GM23338 (cell line): ENCODE results near the gene DIP2C. TPM values are rescaled to one million over a fixed set of nuclear protein-coding genes. Genes with fewer than 3 reads are reported as not detected.

Source experiments
- ATAC-seq: fragments of 200-7000 bp; cut with Tn5 transposase; 3 replicates; pipeline ENCODE4 v1.9.1; 2020
- DNase-seq: peaks from one replicate; pipeline ENCODE4 v3.0.0-alpha.2; 2015; ENCODE audit warnings: low spot score
- H2AFZ ChIP-seq: fragments of 200-600 bp; sonication (generic); 2 replicates; pipeline ENCODE4 v1.8.0; 2016; ENCODE audit warnings: antibody characterized with exemption, mild to moderate bottlenecking, moderate library complexity
- H3F3A ChIP-seq: fragments of 200-600 bp; sonication (generic); replicated peaks from 2 replicates; pipeline ENCODE4 v1.8.0; 2017; ENCODE audit warnings: antibody characterized with exemption, mixed run types, low read depth
- H3K27ac ChIP-seq: fragments of 200-600 bp; sonication (generic); 2 replicates; pipeline ENCODE4 v1.6.1; 2016; ENCODE audit warnings: low read depth
- H3K27me3 ChIP-seq: fragments of 200-600 bp; sonication (generic); 2 replicates; pipeline ENCODE4 v1.8.0; 2016; ENCODE audit warnings: mild to moderate bottlenecking, mixed run types, moderate library complexity; ENCODE audit not compliant: insufficient read depth
- H3K36me3 ChIP-seq: fragments of 200-600 bp; sonication (generic); 2 replicates; pipeline ENCODE4 v1.8.0; 2016; ENCODE audit warnings: mild to moderate bottlenecking; ENCODE audit not compliant: insufficient read depth
- H3K4me1 ChIP-seq: fragments of 200-600 bp; sonication (generic); 2 replicates; pipeline ENCODE4 v1.8.0; 2016; ENCODE audit warnings: mild to moderate bottlenecking, moderate library complexity; ENCODE audit not compliant: insufficient read depth
- H3K4me2 ChIP-seq: fragments of 200-600 bp; sonication (generic); 2 replicates; pipeline ENCODE4 v1.7.1; 2017; ENCODE audit warnings: mixed run types
- H3K4me3 ChIP-seq: fragments of 200-600 bp; sonication (generic); 2 replicates; pipeline ENCODE4 v1.6.1; 2016; ENCODE audit warnings: mixed run types
- H3K79me2 ChIP-seq: fragments of 200-600 bp; sonication (generic); replicated peaks from 2 replicates; pipeline ENCODE4 v1.8.0; 2017; ENCODE audit warnings: mild to moderate bottlenecking; ENCODE audit not compliant: insufficient read depth
- H3K9me2 ChIP-seq: fragments of 200-600 bp; sonication (generic); 2 replicates; pipeline ENCODE4 v1.8.0; 2017; ENCODE audit not compliant: insufficient read depth
- H4K20me1 ChIP-seq: fragments of 200-600 bp; sonication (generic); replicated peaks from 2 replicates; pipeline ENCODE4 v1.8.0; 2017; ENCODE audit warnings: mild to moderate bottlenecking; ENCODE audit not compliant: insufficient read depth
- H3K27ac Mint-ChIP-seq: 2 replicates; pipeline ENCODE4 v1.8.0; 2020; ENCODE audit warnings: inconsistent platforms, mild to moderate bottlenecking, moderate library complexity, mixed read lengths
- H3K27me3 Mint-ChIP-seq: 3 replicates; pipeline ENCODE4 v1.8.0; 2022; ENCODE audit warnings: low read depth, mild to moderate bottlenecking, moderate library complexity, mixed read lengths, inconsistent platforms; ENCODE audit not compliant: insufficient read depth, poor library complexity
- H3K36me3 Mint-ChIP-seq: 3 replicates; pipeline ENCODE4 v1.8.0; 2021; ENCODE audit warnings: low read depth, mild to moderate bottlenecking, inconsistent platforms, moderate library complexity, mixed read lengths
- H3K4me1 Mint-ChIP-seq: 3 replicates; pipeline ENCODE4 v1.8.0; 2020; ENCODE audit warnings: mild to moderate bottlenecking, inconsistent platforms, mixed read lengths
- H3K4me3 Mint-ChIP-seq: 3 replicates; pipeline ENCODE4 v1.8.0; 2021; ENCODE audit warnings: moderate library complexity, mild to moderate bottlenecking, inconsistent platforms, mixed read lengths
- H3K9me3 Mint-ChIP-seq: 3 replicates; pipeline ENCODE4 v1.8.0; 2020; ENCODE audit warnings: moderate library complexity, mild to moderate bottlenecking, inconsistent platforms, mixed read lengths
- CREB1 ChIP-seq: fragments of 250-450 bp; sonication (Bioruptor Pico); IDR thresholded peaks from 2 replicates; pipeline ENCODE4 v1.5.0; 2020; ENCODE audit warnings: low read depth, mild to moderate bottlenecking, moderate library complexity
- EZH2 ChIP-seq: fragments of 200-600 bp; sonication (generic); IDR thresholded peaks from one replicate; pipeline ENCODE4 v1.8.0; 2017; ENCODE audit warnings: antibody characterized with exemption, mild to moderate bottlenecking, low read depth; ENCODE audit not compliant: unreplicated experiment
- EZH2phosphoT487 ChIP-seq: fragments of 200-600 bp; sonication (generic); IDR thresholded peaks from one replicate; pipeline ENCODE4 v1.8.1; 2018; ENCODE audit warnings: antibody characterized with exemption; ENCODE audit not compliant: unreplicated experiment
- JUNB ChIP-seq: IDR thresholded peaks from one replicate; pipeline ENCODE4 v1.6.1; 2016; ENCODE audit warnings: antibody characterized with exemption; ENCODE audit not compliant: unreplicated experiment
- NANOG ChIP-seq: IDR thresholded peaks from 2 replicates; pipeline ENCODE4 v1.6.1; 2016; ENCODE audit warnings: antibody characterized with exemption, borderline replicate concordance
- POLR2AphosphoS5 ChIP-seq: IDR thresholded peaks from 2 replicates; pipeline ENCODE4 v1.6.1; 2016; ENCODE audit warnings: antibody characterized with exemption, low read depth
- STAT1 ChIP-seq: IDR thresholded peaks from one replicate; pipeline ENCODE4 v1.6.1; 2016; ENCODE audit warnings: antibody characterized with exemption; ENCODE audit not compliant: unreplicated experiment
- ZNF114 ChIP-seq: fragments of 250-450 bp; sonication (Bioruptor Pico); IDR thresholded peaks from 2 replicates; pipeline ENCODE4 v1.5.0; 2020; ENCODE audit warnings: mild to moderate bottlenecking, moderate library complexity
- ZNF331 ChIP-seq: fragments of 250-450 bp; sonication (Bioruptor Pico); IDR thresholded peaks from 2 replicates; pipeline ENCODE4 v1.5.0; 2020; ENCODE audit warnings: low read depth, mild to moderate bottlenecking, moderate library complexity
- polyA plus RNA-seq: library from polyadenylated mRNA; unstranded; fragments of >200 nt; fragmentation: Nextera tagmentation; extraction: Ambion mirVana; gene quantifications from 2 replicates; pipeline ENCODE4 v1.2.1, GENCODE V29; 2016
- total RNA-seq: library from RNA; depleted of rRNA; stranded (reverse); fragments of >200 nt; shearing (Covaris generic); gene quantifications from 2 replicates; pipeline ENCODE4 v1.2.3, GENCODE V29; 2014
- TF ChIP-seq, protein P1 (sequence below), 2 experiments: fragments of 200-600 bp in 1 of 2; sonication (generic) in 1 of 2; conservative IDR thresholded peaks; 2 replicates each; pipeline versions ENCODE4 v1.5.1 to v1.6.1; 2016 to 2017; ENCODE audit warnings: antibody characterized with exemption in 2 of 2, low read depth in 2 of 2, mild to moderate bottlenecking in 2 of 2, moderate library complexity in 1 of 2
- TF ChIP-seq, protein P2 (sequence below): fragments of 250-450 bp; sonication (Bioruptor Pico); IDR thresholded peaks from 2 replicates; pipeline ENCODE4 v1.5.0; 2020; ENCODE audit warnings: mild to moderate bottlenecking, moderate library complexity
- TF ChIP-seq, protein P3 (sequence below): IDR thresholded peaks from one replicate; pipeline ENCODE4 v1.6.1; 2018; ENCODE audit warnings: antibody characterized with exemption; ENCODE audit not compliant: unreplicated experiment
- TF ChIP-seq, protein P4 (sequence below): IDR thresholded peaks from 2 replicates; pipeline ENCODE4 v1.6.1; 2016; ENCODE audit warnings: antibody characterized with exemption

Gene DIP2C
- total and polyA plus RNA-seq, 2 experiments from 2014 or later = 5.1 to 7.7 TPM

DNA sequence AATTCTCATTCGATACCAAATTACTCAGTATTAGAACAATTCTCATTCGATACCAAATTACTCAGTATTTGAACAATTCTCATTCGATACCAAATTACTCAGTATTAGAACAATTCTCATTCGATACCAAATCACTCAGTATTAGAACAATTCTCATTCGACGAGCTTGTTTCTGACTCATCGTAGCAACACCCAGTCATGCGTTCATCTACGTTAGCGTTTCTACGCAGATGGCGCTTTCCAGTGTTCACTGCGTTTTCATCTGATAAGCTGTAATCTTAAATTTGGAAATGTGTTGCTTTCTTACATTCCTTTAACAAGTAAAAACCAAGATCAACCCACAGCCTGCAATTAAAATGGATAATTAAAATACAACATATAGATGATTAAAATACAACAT lies 277.9 kb downstream of the DIP2C start:
- no peak overlapping the region for H3K27ac Mint-ChIP-seq
- H3K36me3 Mint-ChIP-seq = peaks cover 5% of the 10 kb centered on the region; the same call in 1 of the 3 replicates
- TF ChIP-seq, protein P1, sequence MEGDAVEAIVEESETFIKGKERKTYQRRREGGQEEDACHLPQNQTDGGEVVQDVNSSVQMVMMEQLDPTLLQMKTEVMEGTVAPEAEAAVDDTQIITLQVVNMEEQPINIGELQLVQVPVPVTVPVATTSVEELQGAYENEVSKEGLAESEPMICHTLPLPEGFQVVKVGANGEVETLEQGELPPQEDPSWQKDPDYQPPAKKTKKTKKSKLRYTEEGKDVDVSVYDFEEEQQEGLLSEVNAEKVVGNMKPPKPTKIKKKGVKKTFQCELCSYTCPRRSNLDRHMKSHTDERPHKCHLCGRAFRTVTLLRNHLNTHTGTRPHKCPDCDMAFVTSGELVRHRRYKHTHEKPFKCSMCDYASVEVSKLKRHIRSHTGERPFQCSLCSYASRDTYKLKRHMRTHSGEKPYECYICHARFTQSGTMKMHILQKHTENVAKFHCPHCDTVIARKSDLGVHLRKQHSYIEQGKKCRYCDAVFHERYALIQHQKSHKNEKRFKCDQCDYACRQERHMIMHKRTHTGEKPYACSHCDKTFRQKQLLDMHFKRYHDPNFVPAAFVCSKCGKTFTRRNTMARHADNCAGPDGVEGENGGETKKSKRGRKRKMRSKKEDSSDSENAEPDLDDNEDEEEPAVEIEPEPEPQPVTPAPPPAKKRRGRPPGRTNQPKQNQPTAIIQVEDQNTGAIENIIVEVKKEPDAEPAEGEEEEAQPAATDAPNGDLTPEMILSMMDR (conservative IDR thresholded peaks at IDR 0.05; ENCODE audit: low read depth in 2 of 2) = no peak
- TF ChIP-seq STAT1 = no peak
- no peak for TF ChIP-seq NANOG
- no peak for TF ChIP-seq EZH2
- no peak for TF ChIP-seq ZNF114 (CRISPR knock-in tag)
- no peak for TF ChIP-seq CREB1 (CRISPR knock-in tag)
- TF ChIP-seq JUNB = no peak
- TF ChIP-seq, protein P2, sequence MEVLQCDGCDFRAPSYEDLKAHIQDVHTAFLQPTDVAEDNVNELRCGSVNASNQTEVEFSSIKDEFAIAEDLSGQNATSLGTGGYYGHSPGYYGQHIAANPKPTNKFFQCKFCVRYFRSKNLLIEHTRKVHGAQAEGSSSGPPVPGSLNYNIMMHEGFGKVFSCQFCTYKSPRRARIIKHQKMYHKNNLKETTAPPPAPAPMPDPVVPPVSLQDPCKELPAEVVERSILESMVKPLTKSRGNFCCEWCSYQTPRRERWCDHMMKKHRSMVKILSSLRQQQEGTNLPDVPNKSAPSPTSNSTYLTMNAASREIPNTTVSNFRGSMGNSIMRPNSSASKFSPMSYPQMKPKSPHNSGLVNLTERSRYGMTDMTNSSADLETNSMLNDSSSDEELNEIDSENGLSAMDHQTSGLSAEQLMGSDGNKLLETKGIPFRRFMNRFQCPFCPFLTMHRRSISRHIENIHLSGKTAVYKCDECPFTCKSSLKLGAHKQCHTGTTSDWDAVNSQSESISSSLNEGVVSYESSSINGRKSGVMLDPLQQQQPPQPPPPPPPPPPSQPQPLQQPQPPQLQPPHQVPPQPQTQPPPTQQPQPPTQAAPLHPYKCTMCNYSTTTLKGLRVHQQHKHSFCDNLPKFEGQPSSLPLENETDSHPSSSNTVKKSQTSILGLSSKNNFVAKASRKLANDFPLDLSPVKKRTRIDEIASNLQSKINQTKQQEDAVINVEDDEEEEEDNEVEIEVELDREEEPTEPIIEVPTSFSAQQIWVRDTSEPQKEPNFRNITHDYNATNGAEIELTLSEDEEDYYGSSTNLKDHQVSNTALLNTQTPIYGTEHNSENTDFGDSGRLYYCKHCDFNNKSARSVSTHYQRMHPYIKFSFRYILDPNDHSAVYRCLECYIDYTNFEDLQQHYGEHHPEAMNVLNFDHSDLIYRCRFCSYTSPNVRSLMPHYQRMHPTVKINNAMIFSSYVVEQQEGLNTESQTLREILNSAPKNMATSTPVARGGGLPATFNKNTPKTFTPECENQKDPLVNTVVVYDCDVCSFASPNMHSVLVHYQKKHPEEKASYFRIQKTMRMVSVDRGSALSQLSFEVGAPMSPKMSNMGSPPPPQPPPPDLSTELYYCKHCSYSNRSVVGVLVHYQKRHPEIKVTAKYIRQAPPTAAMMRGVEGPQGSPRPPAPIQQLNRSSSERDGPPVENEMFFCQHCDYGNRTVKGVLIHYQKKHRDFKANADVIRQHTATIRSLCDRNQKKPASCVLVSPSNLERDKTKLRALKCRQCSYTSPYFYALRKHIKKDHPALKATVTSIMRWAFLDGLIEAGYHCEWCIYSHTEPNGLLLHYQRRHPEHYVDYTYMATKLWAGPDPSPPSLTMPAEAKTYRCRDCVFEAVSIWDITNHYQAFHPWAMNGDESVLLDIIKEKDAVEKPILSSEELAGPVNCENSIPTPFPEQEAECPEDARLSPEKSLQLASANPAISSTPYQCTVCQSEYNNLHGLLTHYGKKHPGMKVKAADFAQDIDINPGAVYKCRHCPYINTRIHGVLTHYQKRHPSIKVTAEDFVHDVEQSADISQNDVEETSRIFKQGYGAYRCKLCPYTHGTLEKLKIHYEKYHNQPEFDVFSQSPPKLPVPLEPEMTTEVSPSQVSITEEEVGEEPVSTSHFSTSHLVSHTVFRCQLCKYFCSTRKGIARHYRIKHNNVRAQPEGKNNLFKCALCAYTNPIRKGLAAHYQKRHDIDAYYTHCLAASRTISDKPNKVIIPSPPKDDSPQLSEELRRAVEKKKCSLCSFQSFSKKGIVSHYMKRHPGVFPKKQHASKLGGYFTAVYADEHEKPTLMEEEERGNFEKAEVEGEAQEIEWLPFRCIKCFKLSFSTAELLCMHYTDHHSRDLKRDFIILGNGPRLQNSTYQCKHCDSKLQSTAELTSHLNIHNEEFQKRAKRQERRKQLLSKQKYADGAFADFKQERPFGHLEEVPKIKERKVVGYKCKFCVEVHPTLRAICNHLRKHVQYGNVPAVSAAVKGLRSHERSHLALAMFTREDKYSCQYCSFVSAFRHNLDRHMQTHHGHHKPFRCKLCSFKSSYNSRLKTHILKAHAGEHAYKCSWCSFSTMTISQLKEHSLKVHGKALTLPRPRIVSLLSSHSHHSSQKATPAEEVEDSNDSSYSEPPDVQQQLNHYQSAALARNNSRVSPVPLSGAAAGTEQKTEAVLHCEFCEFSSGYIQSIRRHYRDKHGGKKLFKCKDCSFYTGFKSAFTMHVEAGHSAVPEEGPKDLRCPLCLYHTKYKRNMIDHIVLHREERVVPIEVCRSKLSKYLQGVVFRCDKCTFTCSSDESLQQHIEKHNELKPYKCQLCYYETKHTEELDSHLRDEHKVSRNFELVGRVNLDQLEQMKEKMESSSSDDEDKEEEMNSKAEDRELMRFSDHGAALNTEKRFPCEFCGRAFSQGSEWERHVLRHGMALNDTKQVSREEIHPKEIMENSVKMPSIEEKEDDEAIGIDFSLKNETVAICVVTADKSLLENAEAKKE (CRISPR knock-in tag) = no peak
- TF ChIP-seq, protein P3, sequence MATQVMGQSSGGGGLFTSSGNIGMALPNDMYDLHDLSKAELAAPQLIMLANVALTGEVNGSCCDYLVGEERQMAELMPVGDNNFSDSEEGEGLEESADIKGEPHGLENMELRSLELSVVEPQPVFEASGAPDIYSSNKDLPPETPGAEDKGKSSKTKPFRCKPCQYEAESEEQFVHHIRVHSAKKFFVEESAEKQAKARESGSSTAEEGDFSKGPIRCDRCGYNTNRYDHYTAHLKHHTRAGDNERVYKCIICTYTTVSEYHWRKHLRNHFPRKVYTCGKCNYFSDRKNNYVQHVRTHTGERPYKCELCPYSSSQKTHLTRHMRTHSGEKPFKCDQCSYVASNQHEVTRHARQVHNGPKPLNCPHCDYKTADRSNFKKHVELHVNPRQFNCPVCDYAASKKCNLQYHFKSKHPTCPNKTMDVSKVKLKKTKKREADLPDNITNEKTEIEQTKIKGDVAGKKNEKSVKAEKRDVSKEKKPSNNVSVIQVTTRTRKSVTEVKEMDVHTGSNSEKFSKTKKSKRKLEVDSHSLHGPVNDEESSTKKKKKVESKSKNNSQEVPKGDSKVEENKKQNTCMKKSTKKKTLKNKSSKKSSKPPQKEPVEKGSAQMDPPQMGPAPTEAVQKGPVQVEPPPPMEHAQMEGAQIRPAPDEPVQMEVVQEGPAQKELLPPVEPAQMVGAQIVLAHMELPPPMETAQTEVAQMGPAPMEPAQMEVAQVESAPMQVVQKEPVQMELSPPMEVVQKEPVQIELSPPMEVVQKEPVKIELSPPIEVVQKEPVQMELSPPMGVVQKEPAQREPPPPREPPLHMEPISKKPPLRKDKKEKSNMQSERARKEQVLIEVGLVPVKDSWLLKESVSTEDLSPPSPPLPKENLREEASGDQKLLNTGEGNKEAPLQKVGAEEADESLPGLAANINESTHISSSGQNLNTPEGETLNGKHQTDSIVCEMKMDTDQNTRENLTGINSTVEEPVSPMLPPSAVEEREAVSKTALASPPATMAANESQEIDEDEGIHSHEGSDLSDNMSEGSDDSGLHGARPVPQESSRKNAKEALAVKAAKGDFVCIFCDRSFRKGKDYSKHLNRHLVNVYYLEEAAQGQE = no peak
- TF ChIP-seq, protein P4, sequence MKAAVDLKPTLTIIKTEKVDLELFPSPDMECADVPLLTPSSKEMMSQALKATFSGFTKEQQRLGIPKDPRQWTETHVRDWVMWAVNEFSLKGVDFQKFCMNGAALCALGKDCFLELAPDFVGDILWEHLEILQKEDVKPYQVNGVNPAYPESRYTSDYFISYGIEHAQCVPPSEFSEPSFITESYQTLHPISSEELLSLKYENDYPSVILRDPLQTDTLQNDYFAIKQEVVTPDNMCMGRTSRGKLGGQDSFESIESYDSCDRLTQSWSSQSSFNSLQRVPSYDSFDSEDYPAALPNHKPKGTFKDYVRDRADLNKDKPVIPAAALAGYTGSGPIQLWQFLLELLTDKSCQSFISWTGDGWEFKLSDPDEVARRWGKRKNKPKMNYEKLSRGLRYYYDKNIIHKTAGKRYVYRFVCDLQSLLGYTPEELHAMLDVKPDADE = no peak
- TF ChIP-seq POLR2AphosphoS5 = no peak
- no peak for TF ChIP-seq ZNF331 (CRISPR knock-in tag)
- no peak for TF ChIP-seq EZH2phosphoT487
- H3K4me1 Mint-ChIP-seq = peaks cover 3% of the 10 kb centered on the region; the same call in 1 of the 3 replicates
- Histone ChIP-seq H3K4me3 (no peak overlapping the region), H3K79me2 (no peaks in the 10 kb centered on the region), H3K4me1 (no peaks in the 10 kb centered on the region), H3F3A (no peaks in the 10 kb centered on the region), H4K20me1 (no peaks in the 10 kb centered on the region), H2AFZ (no peak overlapping the region), H3K27ac (no peak overlapping the region), H3K4me2 (no peak overlapping the region), H3K27me3 (no peaks in the 10 kb centered on the region), H3K36me3 (no peaks in the 10 kb centered on the region), H3K9me2 (no peaks in the 10 kb centered on the region)
- ATAC-seq (no peak), DNase-seq (no peak)
- peaks cover 6% of the 10 kb centered on the region for H3K27me3 Mint-ChIP-seq
- H3K9me3 Mint-ChIP-seq = no peaks in the 10 kb centered on the region
- no peak overlapping the region for H3K4me3 Mint-ChIP-seq
